Putamen (tissue), 1 donor: Measurements from ENCODE around the gene SAMM50.

Experiments used
- DNase-seq: peaks from one replicate; pipeline ENCODE4 v3.0.0-alpha.2; 2016; ENCODE audit warnings: low spot score

Gene SAMM50

GRCh38 chr22:43976861-43977795 lies 21.9 kb downstream of the SAMM50 start:
- no peak for DNase-seq

DNA sequence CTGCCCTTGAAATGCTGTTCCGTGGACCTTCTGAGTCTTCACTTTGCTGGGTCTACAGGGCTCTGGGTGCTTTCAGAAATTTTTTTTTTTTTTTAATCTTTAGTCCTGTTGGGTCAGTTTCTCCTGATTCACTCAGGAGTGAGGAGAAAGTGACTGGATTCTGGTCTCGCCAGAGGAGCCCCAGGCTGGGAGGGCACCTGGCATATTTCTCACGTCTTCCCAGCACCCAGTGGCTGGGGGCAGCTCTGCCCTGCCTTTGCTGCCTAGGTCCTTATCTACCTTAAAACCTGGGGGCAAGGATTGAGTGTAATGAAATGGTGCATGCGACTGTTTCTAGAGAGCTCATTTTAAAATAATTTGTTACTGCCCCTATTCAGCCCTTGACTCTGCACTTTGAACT lies 23.3 kb downstream of the SAMM50 start:
- no peak for DNase-seq

- no peak for DNase-seq
These were observed 25.3 kb downstream of the SAMM50 start for GRCh38 chr22:43980579-43980978.

GRCh38 chr22:43980996-43981395 lies 25.8 kb downstream of the SAMM50 start:
- no peak for DNase-seq

DNA sequence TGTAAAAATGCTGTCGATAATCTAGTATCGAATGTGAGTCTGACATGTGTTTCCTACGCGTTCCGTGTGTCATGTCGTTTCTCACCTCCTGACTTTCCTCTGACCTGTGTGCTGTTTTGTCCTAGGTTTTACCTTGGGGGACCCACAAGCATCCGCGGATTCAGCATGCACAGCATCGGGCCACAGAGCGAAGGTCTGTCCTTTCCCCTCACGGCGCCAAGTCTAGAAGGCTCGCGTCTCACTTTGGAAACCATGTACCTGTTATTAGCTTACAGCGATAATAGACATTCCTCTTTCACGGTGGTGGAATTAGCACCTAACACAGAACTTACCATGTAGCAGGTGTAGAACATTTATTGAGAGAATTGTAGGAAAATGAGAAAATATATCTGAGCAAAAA lies 28.6 kb downstream of the SAMM50 start:
- DNase-seq, result no peak

DNA sequence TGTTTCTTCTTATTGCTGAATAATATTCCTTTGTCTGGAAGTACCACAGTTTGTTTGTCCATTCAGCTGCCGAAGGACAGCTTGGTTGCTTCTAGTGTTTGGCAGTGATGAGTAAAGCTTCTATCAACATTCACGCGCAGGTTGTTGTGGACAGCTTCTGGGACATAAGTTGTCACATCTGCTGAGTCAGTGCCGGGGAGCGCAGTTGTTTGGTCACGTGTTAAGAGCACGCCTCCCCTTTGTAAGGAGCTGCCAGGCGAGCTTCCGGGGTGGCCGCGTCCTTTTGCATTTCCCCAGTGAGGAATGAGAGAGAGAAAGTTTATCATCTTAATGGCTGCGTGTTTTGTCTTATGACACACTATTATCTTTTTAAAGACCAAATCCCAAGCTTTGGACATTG lies 30.3 kb downstream of the SAMM50 start:
- no peak for DNase-seq

- DNase-seq, result no peak
These were observed 33.0 kb downstream of the SAMM50 start for GRCh38 chr22:43988116-43988820.

- no peak for DNase-seq
These were observed 33.7 kb downstream of the SAMM50 start for GRCh38 chr22:43988960-43989359.

- no peak for DNase-seq
These were observed 34.8 kb downstream of the SAMM50 start for GRCh38 chr22:43990044-43990443.

DNA sequence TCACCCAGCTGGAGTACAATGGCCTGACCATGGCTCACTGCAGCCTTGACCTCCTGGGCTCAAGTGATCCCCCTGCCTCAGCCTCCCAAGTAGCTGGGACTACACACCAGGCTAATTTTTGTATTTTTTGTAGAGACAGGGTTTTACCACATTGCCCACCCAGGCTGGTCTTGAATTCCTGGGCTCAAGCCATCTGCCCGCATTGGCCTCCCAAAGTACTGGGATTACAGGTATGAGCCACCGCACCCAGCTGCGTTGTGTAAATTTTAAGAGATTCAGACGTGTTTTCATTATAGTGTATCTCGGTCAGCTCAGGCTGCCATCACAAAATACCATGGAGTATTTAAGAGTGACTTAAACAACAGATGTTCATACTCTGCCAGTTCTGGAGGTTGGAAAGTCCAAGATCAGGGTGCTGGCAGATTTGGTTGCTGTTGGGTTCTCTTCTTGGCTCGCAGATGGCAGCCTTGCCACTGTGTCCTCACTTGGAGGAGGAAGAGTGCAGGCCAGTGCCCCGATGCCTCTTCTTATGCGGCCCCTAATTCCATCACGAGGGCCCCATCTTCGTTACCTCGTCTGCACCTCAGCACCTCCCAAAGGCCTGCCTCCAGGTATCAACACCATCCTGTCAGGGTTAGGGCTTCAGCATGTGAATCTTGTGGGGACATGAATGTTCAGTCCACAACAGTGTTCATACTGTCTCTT lies 36.2 kb downstream of the SAMM50 start:
- DNase-seq, result no peak

GRCh38 chr22:43992331-43992821 lies 37.1 kb downstream of the SAMM50 start:
- DNase-seq, result no peak

- DNase-seq, result no peak
These were observed 38.0 kb downstream of the SAMM50 start for GRCh38 chr22:43993072-43993760.

DNA sequence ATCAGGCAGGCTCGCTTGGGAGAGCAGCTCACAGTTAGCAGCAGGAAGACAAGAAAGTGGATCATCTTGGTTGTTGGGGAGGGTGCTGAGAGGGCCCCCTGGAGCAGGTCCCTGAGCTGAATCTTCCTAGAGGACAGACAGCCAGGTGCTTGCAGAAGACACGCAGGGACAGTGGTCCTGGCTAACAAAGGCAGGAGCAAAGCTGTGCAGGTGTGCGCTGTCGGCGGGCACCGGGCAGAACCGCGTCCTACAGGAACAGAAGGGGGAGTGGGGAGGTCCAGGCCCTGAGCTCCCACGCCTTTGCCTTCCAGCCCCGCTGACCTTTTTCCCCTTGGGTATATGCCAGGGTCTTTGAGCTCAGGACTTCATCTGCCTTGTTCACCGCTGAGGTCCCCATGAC lies 38.8 kb downstream of the SAMM50 start:
- DNase-seq, result no peak

DNA sequence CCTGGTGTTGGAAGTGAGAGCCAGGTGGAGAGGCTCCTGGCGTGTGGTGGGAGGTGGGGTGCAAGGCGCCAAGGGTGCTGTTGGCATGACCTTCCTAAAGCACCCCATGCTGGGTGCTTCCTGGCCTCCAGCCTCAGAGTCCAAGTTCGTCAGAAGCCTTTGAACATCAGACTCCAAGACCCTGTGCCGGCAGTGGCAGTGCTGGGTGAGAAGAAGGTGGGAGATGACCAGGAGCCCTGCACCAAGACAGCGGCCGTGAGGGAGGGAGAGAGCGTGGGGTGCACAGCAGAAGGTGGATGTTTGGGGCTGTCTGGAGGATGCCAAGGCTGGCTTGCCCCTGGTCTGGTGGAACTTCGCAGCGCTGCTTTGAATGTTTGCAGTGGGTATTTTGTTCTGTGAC lies 39.2 kb downstream of the SAMM50 start:
- DNase-seq, result no peak

DNA sequence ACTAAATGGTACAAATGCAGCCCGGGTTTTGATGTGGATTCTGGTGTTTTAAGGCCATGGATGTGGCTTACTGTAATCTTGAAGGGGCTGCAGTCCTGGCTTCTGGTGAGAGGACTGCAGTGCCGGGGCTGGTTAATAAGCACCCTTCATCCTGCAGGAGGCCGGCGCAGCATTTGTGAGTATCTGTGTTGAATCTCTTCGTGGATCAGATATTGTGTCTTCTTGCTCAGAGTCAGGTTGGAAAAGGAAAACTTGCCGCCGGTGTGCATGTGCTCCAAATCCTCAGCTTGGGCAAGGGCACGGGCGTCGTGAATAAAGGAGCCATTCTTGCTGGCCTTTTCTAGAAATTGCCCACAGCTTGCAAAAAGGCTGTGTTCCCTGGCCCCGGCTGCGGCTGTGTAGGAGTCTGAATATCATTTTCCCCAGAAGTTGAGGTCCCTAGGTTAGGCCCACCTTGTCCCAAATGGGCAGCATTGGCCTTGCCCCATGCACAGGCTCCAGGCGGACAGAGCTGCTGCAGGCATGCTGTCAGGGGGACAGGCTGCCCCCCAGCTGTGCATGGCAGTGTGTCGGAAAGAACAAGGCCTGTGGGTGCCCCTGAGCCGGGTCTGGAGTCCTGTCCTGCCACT lies 39.9 kb downstream of the SAMM50 start:
- DNase-seq, result no peak

GRCh38 chr22:43995798-43996169 lies 40.5 kb downstream of the SAMM50 start:
- no peak for DNase-seq

- no peak for DNase-seq
These were observed 41.1 kb downstream of the SAMM50 start for GRCh38 chr22:43996170-43996980.

DNA sequence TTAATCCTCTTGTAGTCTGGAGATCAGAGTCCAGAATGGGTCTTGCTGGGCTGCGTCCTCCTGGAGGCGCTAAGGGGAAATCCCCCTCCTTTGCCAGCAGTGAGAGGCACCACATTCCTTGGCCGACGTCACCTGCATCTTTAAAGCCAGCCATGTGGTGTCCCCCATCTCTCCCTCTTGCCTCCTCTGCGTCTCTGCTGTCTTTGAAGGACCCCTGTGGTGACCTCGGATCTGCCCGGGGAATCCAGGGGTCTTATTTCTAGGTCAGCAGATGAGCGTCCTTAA lies 41.7 kb downstream of the SAMM50 start:
- no peak for DNase-seq

GRCh38 chr22:43998679-43999264 lies 43.5 kb downstream of the SAMM50 start:
- DNase-seq, result no peak

- no peak for DNase-seq
These were observed 44.1 kb downstream of the SAMM50 start for GRCh38 chr22:43999378-43999777.
